ENCODE data around the gene MAPKAPK5. TPM values are rescaled to one million over a fixed set of nuclear protein-coding genes. Genes with fewer than 3 reads are reported as not detected.
A peak's percentile ranks its signal among the peaks of the same experiment; 100 is the strongest.
"Not testable (repeated sequence)": the region's sequence is repeated elsewhere in the genome, so short reads cannot be mapped to it uniquely, and the experiment has no call there.

MAPKAPK5 gene
- total RNA-seq, 1 experiment from 2014 or later, result 78.2 TPM

- no TSS peak for BruUV-seq (replicated peaks)
- Histone ChIP-seq H3K4me3 (ENCODE audit: low read length) (no peak overlapping the region), H3K79me2 (ENCODE audit: low read length) (no peaks in the 10 kb centered on the region), H3K9me2 (replicated peaks; ENCODE audit: low read length) (no peaks in the 10 kb centered on the region), H3K9me3 (ENCODE audit: low read length) (no peaks in the 10 kb centered on the region), H2AFZ (ENCODE audit: low read length) (peak overlapping the region; percentile 46), H3K4me1 (ENCODE audit: insufficient read depth, low read length) (no peaks in the 10 kb centered on the region), H3K4me2 (ENCODE audit: low read length) (peak overlapping the region; percentile 30), H3K27ac (ENCODE audit: low read length) (no peak overlapping the region), H4K20me1 (ENCODE audit: low read length) (no peaks in the 10 kb centered on the region), H3K27me3 (ENCODE audit: low read length) (no peaks in the 10 kb centered on the region), H3F3A (ENCODE audit: low read length, unreplicated experiment) (no peaks in the 10 kb centered on the region), H3K9ac (ENCODE audit: low read length) (no peak overlapping the region), H3K36me3 (ENCODE audit: low read depth, low read length) (no peaks in the 10 kb centered on the region)
- peak; percentile 95 for DNase-seq
- POLR2A ChIA-PET (ENCODE audit: unreplicated experiment), result interaction anchor here (0.6 kb wide), 1 partner anchor 9 kb away, joined by 6 read pairs; no protein-coding TSS in a partner anchor
- CTCF ChIA-PET, result interaction anchor here (0.5 to 1.2 kb wide), 13 partner anchors 28 to 156 kb away, joined by 3 to 9 read pairs (median 4); partner anchors contain the start of genes ACAD10, ALDH2 and BRAP
- peak; percentile 99 for ATAC-seq
- TF ChIP-seq CTCF (conservative IDR thresholded peaks at IDR 0.05; ENCODE audit: low read depth, low read length), result peak; percentile 94
- no peak for TF ChIP-seq EZH2phosphoT487 (IDR thresholded peaks at IDR 0.05; ENCODE audit: borderline replicate concordance, low read length)
- intact Hi-C loops (cut with micrococcal nuclease), result loop anchor here (1.0 to 5.0 kb wide), 4 partner anchors 46 to 126 kb away; partner anchors contain the start of gene ALDH2
These were observed 28.9 kb upstream of the MAPKAPK5 start for GRCh38 chr12:111812881-111813741.

GRCh38 chr12:111816065-111816615 lies 25.9 kb upstream of the MAPKAPK5 start:
- TF ChIP-seq EZH2 (IDR thresholded peaks at IDR 0.05; ENCODE audit: low read length, unreplicated experiment), result no peak
- no peak for TF ChIP-seq CTCF (conservative IDR thresholded peaks at IDR 0.05; ENCODE audit: low read depth, low read length)
- ATAC-seq (no peak), DNase-seq (no peak)
- Histone ChIP-seq H3K4me3 (ENCODE audit: low read length) (no peak overlapping the region), H3K9ac (ENCODE audit: low read length) (no peak overlapping the region), H3F3A (ENCODE audit: low read length, unreplicated experiment) (no peaks in the 10 kb centered on the region), H3K4me1 (ENCODE audit: insufficient read depth, low read length) (peaks cover 13% of the 10 kb centered on the region), H3K36me3 (ENCODE audit: low read depth, low read length) (no peaks in the 10 kb centered on the region), H3K79me2 (ENCODE audit: low read length) (no peaks in the 10 kb centered on the region), H2AFZ (ENCODE audit: low read length) (no peak overlapping the region), H3K9me2 (replicated peaks; ENCODE audit: low read length) (no peaks in the 10 kb centered on the region), H3K4me2 (ENCODE audit: low read length) (no peak overlapping the region), H3K27me3 (ENCODE audit: low read length) (no peaks in the 10 kb centered on the region), H3K9me3 (ENCODE audit: low read length) (no peaks in the 10 kb centered on the region), H4K20me1 (ENCODE audit: low read length) (no peaks in the 10 kb centered on the region), H3K27ac (ENCODE audit: low read length) (no peak overlapping the region)
- intact Hi-C loops (cut with micrococcal nuclease), result no loop called here
- BruUV-seq (replicated peaks), result no TSS peak
- CTCF ChIA-PET, result no interaction called here
- POLR2A ChIA-PET (ENCODE audit: unreplicated experiment), result no interaction called here

- H3K9me3 ChIP-seq (ENCODE audit: low read length); H2AFZ ChIP-seq (ENCODE audit: low read length); H3K4me3 ChIP-seq (ENCODE audit: low read length); CTCF ChIA-PET; H4K20me1 ChIP-seq (ENCODE audit: low read length); H3K36me3 ChIP-seq (ENCODE audit: low read depth, low read length); H3K9ac ChIP-seq (ENCODE audit: low read length); H3K27ac ChIP-seq (ENCODE audit: low read length); H3K9me2 ChIP-seq (replicated peaks; ENCODE audit: low read length); ATAC-seq; intact Hi-C loops (cut with micrococcal nuclease); POLR2A ChIA-PET (ENCODE audit: unreplicated experiment); BruUV-seq (replicated peaks); DNase-seq; H3K27me3 ChIP-seq (ENCODE audit: low read length); H3K79me2 ChIP-seq (ENCODE audit: low read length); H3F3A ChIP-seq (ENCODE audit: low read length, unreplicated experiment); H3K4me2 ChIP-seq (ENCODE audit: low read length): not testable (repeated sequence)
- H3K4me1 ChIP-seq (ENCODE audit: insufficient read depth, low read length), result peaks cover 13% of the 10 kb centered on the region
These were observed 25.1 kb upstream of the MAPKAPK5 start for GRCh38 chr12:111816898-111817297.
